IPS-18a (cell line): ENCODE data around the gene DNAL1.

Source experiments
- H3K27ac ChIP-seq: one replicate; pipeline ENCODE4 v1.5.1; 2013; ENCODE audit warnings: low read length
- H3K27me3 ChIP-seq: one replicate; pipeline ENCODE4 v1.6.1; 2013; ENCODE audit warnings: mild to moderate bottlenecking, low read length; ENCODE audit not compliant: control insufficient read depth, insufficient read depth
- H3K36me3 ChIP-seq: one replicate; pipeline ENCODE4 v1.6.1; 2013; ENCODE audit warnings: low read depth, low read length; ENCODE audit not compliant: control insufficient read depth
- H3K4me1 ChIP-seq: one replicate; pipeline ENCODE4 v1.6.1; 2013; ENCODE audit warnings: low read depth, low read length; ENCODE audit not compliant: control insufficient read depth
- H3K4me3 ChIP-seq: one replicate; pipeline ENCODE4 v1.5.1; 2013; ENCODE audit warnings: low read length
- H3K9ac ChIP-seq: one replicate; pipeline ENCODE4 v1.6.1; 2013; ENCODE audit warnings: mild to moderate bottlenecking, low read length, moderate library complexity
- H3K9me3 ChIP-seq: one replicate; pipeline ENCODE4 v1.6.1; 2013; ENCODE audit warnings: low read depth, low read length; ENCODE audit not compliant: control insufficient read depth

The DNAL1 gene

DNA sequence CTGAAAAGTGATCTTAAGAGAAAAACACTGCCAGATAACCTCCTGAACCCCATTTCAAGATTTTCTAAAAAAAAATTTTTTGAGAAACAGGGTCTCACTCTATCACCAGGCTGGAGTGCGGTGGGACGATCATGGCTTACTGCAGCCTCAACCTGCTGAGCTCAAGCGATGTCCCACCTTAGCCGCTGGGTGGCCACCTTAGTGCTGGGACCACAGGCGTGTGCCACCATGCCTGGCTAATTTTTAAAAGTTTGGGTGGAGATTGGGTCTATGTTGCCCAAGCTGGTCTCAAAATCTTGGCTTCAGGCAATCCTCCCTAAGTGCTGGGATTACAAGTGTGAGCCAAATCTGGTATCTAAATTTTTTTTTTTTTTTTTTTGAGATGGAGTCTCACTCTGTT, 66.0 kb downstream of the DNAL1 start:
- no peak overlapping the region for H3K4me3 ChIP-seq
- no peaks in the 10 kb centered on the region for H3K9me3 ChIP-seq
- H3K36me3 ChIP-seq = no peaks in the 10 kb centered on the region
- H3K9ac ChIP-seq = no peak overlapping the region
- peaks cover 12% of the 10 kb centered on the region for H3K4me1 ChIP-seq
- no peak overlapping the region for H3K27ac ChIP-seq
- peaks cover 6% of the 10 kb centered on the region for H3K27me3 ChIP-seq

- H3K4me1 ChIP-seq = peaks cover 12% of the 10 kb centered on the region
- no peaks in the 10 kb centered on the region for H3K9me3 ChIP-seq
- no peak overlapping the region for H3K27ac ChIP-seq
- no peaks in the 10 kb centered on the region for H3K36me3 ChIP-seq
- peak overlapping the region; percentile 93 for H3K9ac ChIP-seq
- H3K4me3 ChIP-seq = peak overlapping the region; percentile 93
- peaks cover 6% of the 10 kb centered on the region for H3K27me3 ChIP-seq
These were observed 67.3 kb downstream of the DNAL1 start for GRCh38 chr14:73712071-73712506.

DNA sequence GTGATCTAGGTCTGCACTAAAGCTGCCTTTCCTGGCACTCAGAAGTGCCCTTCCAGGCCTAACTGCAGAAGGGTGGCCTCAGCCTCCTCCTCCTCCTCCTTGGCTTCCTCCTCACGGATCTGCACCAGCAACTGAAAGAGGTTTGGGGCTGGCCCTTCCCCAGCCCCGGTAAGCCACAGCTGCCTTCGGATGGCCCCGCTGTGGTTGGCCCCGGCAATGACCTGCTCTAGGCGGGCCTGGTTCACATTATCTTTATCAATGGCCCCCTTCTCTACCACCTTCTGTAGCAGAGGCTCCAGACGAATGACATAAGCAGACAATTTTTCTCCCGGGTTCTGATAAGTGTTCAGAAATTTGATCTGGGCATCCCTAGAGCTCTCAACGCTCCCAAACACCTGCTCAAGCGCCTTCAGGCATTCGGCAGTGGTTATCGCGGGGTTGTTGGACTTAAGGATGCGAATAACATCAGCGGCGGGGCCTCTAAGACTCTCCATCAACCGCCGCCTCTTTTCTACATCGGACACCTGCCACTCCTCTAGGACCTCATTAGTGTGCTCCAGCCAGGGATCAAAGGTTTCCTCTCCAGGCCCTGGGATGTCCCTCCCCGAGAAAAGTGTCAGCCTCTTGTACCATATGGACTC, 67.9 kb downstream of the DNAL1 start:
- Histone ChIP-seq H3K4me1 (peaks cover 18% of the 10 kb centered on the region), H3K9ac (peak overlapping the region; percentile 93), H3K4me3 (peak overlapping the region; percentile 93), H3K36me3 (no peaks in the 10 kb centered on the region), H3K9me3 (no peaks in the 10 kb centered on the region), H3K27me3 (peaks cover 6% of the 10 kb centered on the region), H3K27ac (no peak overlapping the region)

GRCh38 chr14:73713206-73713802, 68.5 kb downstream of the DNAL1 start:
- Histone ChIP-seq H3K9me3 (no peaks in the 10 kb centered on the region), H3K9ac (peak overlapping the region; percentile 93), H3K36me3 (no peaks in the 10 kb centered on the region), H3K4me3 (peak overlapping the region; percentile 93), H3K27me3 (peaks cover 6% of the 10 kb centered on the region), H3K27ac (peak overlapping the region; percentile 83), H3K4me1 (peaks cover 24% of the 10 kb centered on the region)

- H3K27me3 ChIP-seq = peaks cover 6% of the 10 kb centered on the region
- peak within 1 kb of the TSS; percentile 93 for H3K4me3 ChIP-seq
- peak within 1 kb of the TSS; percentile 93 for H3K9ac ChIP-seq
- H3K27ac ChIP-seq = peak within 1 kb of the TSS; percentile 83
- no peaks in the 10 kb centered on the region for H3K36me3 ChIP-seq
- no peaks in the 10 kb centered on the region for H3K9me3 ChIP-seq
- peaks cover 26% of the 10 kb centered on the region for H3K4me1 ChIP-seq
These were observed 69.2 kb downstream of the DNAL1 start, which contains the start of gene PNMA1 for GRCh38 chr14:73713803-73714655. PNMA1 (minus strand) TSS chr14:73714384; CDS start chr14:73713639, 745 bp downstream.

- peaks cover 6% of the 10 kb centered on the region for H3K27me3 ChIP-seq
- H3K27ac ChIP-seq = no peak overlapping the region
- peak overlapping the region; percentile 93 for H3K4me3 ChIP-seq
- peak overlapping the region; percentile 93 for H3K9ac ChIP-seq
- no peaks in the 10 kb centered on the region for H3K36me3 ChIP-seq
- H3K9me3 ChIP-seq = no peaks in the 10 kb centered on the region
- H3K4me1 ChIP-seq = peaks cover 32% of the 10 kb centered on the region
These were observed 69.9 kb downstream of the DNAL1 start for GRCh38 chr14:73714656-73715081.

GRCh38 chr14:73715707-73716106, 70.9 kb downstream of the DNAL1 start:
- no peaks in the 10 kb centered on the region for H3K9me3 ChIP-seq
- no peak overlapping the region for H3K4me3 ChIP-seq
- H3K27ac ChIP-seq = no peak overlapping the region
- H3K4me1 ChIP-seq = peaks cover 32% of the 10 kb centered on the region
- H3K36me3 ChIP-seq = no peaks in the 10 kb centered on the region
- H3K9ac ChIP-seq = no peak overlapping the region
- H3K27me3 ChIP-seq = peaks cover 6% of the 10 kb centered on the region

- peaks cover 4% of the 10 kb centered on the region for H3K36me3 ChIP-seq
- peaks cover 33% of the 10 kb centered on the region for H3K4me1 ChIP-seq
- no peak overlapping the region for H3K27ac ChIP-seq
- H3K4me3 ChIP-seq = no peak overlapping the region
- no peak overlapping the region for H3K9ac ChIP-seq
- no peaks in the 10 kb centered on the region for H3K9me3 ChIP-seq
- H3K27me3 ChIP-seq = peaks cover 6% of the 10 kb centered on the region
These were observed 72.5 kb downstream of the DNAL1 start for GRCh38 chr14:73717266-73717665.

DNA sequence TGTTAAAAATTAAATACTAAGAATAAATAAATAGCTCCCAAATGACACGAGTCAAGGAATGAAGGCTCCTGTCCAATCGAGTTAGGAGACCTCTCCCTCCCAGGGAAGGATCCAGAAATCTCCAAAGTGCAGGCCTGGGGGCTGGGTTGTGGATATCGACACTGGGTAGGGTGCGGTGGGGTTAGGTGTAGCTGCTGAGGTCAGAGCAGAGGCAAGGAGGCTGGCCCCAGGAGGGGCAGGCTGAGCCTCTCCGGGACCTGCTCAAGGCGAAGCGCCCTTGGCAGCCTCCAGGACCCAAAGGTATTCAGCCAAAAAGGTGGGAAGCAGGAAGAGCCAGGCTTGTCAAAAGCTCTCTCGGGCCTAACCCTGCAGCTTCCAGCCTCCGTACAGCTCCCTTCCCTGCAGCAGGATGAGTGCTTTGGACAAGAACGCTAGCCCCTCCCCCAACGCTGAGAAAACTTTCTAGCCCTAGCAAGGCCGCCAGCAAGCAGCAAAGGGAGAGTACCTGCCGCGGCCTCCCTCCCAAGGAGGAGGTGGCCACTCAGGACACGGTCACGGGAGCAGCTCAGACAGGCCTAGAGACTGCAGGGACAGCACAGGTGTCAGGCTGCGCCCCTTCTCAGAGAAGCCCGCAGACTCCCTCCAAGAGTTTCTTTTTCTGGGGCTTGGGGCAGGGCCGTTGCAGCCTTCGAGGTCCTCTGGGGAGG, 73.1 kb downstream of the DNAL1 start:
- peak overlapping the region; percentile 40 for H3K9ac ChIP-seq
- peaks cover 8% of the 10 kb centered on the region for H3K36me3 ChIP-seq
- peaks cover 6% of the 10 kb centered on the region for H3K27me3 ChIP-seq
- peak overlapping the region; percentile 60 for H3K4me3 ChIP-seq
- H3K9me3 ChIP-seq = no peaks in the 10 kb centered on the region
- peak overlapping the region; percentile 13 for H3K27ac ChIP-seq
- peaks cover 32% of the 10 kb centered on the region for H3K4me1 ChIP-seq

DNA sequence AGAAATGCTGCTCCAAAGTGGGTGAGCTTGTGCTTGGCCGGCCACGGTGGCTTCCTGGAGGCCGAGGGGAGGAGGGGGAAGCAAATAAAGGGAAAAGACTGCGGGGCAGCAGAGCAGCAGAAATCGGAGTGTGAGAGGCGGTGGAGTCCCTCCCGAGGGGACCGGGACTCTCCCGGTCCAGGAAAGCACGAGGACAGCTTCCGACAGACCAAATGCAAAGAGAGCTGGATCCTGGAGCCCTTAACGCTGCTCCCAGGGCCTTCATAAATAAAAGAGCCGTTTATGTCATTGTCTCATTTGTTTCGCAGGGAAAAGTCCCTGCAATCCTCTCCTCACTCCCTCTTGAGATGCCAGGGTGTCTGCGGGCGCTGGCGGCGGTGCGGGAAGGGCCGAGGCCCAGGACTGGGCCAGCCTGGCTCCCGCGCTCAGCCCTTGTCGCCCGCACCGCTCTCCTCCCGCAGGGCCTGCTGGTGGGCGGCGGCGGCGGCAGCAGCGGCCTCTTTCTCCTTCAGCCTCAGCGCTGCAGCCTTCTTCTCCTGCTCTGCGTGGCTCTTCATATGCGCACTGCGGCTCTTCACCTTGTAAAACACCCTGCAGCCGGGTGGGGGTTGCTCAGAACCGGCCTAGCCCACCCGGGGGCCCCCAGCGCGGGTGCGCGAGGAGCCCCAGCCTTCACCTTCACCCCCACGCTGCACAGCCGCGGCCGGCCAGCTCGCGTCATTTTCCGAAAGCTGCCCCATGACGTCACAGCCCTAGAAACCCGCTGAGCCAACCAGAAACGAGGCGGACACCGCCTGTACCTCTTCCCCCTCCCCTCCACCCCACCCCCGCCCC, 73.8 kb downstream of the DNAL1 start:
- Histone ChIP-seq H3K4me1 (peaks cover 32% of the 10 kb centered on the region), H3K9me3 (no peaks in the 10 kb centered on the region), H3K36me3 (peaks cover 11% of the 10 kb centered on the region), H3K4me3 (peak overlapping the region; percentile 60), H3K27me3 (peaks cover 6% of the 10 kb centered on the region), H3K9ac (peak overlapping the region; percentile 40), H3K27ac (no peak overlapping the region)
